Measurements from ENCODE around the gene KMT5B. TPM values are rescaled to one million over a fixed set of nuclear protein-coding genes. Genes with fewer than 3 reads are reported as not detected.

Gene KMT5B
- total and polyA plus RNA-seq, 10 of the 15 experiments (the other 5 are each of a cell fraction or from before 2014, with no cell fraction given) = 4.7 to 21.8 (median 18.0) TPM

- no peaks in the 10 kb centered on the region for H4K20me1 ChIP-seq (ENCODE audit: control insufficient read depth, insufficient read depth)
- no peak overlapping the region for H3K4me2 ChIP-seq (ENCODE audit: control insufficient read depth, insufficient read depth)
- H2AFZ ChIP-seq (ENCODE audit: control insufficient read depth, low read depth, low read length) = no peak overlapping the region
- no peak overlapping the region for H3K4me3 ChIP-seq
- no peaks in the 10 kb centered on the region for H3K36me3 ChIP-seq (ENCODE audit: control insufficient read depth in 2 of 2, insufficient read depth in 2 of 2, low read length in 1 of 2)
- WGBS (ENCODE audit: insufficient coverage, insufficient replicate concordance, low lambda C conversion rate, missing lambda C conversion rate) = 56% methylated on average over 8 of the region's 8 CpGs
- no peaks in the 10 kb centered on the region for H3K27me3 ChIP-seq (replicated peaks in 1 of 2; ENCODE audit: control insufficient read depth in 2 of 2, insufficient read depth in 2 of 2, low read length in 1 of 2)
- H3K27ac ChIP-seq (ENCODE audit: control insufficient read depth, insufficient read depth) = no peak overlapping the region
- DNase-seq (ENCODE audit: low read depth, low spot score) (no peak), ATAC-seq (no peak), FAIRE-seq (no peak)
- no TSS peak for BruUV-seq (replicated peaks)
- H3K9ac ChIP-seq (ENCODE audit: control insufficient read depth, insufficient read depth, low read length) = no peak overlapping the region
- H3K9me3 ChIP-seq (replicated peaks; ENCODE audit: control insufficient read depth, insufficient read depth, low read length) = no peaks in the 10 kb centered on the region; the same call in 2 of the 3 replicates
- ChIA-PET POLR2A (no interaction called here), SMC1A (ENCODE audit: uncharacterized antibody, unreplicated experiment) (no interaction called here), RAD21 (ENCODE audit: unreplicated experiment) (no interaction called here), CTCF (no interaction called here)
- H3K79me2 ChIP-seq (ENCODE audit: control insufficient read depth, insufficient read depth, low read length) = no peaks in the 10 kb centered on the region
- in situ Hi-C loops (cut with MboI) (no loop called here), intact Hi-C loops (cut with micrococcal nuclease; ENCODE audit: unreplicated experiment) (no loop called here)
- peaks cover 1% of the 10 kb centered on the region for H3K4me1 ChIP-seq (ENCODE audit: control insufficient read depth, insufficient read depth, low read length)
- TF ChIP-seq ETV6 (conservative IDR thresholded peaks at IDR 0.05 in 1 of 2, IDR thresholded peaks at IDR 0.05 in 1 of 2; ENCODE audit: borderline replicate concordance in 1 of 2, low read depth in 1 of 2) (no peak), SREBF2 (IDR thresholded peaks at IDR 0.05; ENCODE audit: low read length) (no peak), ZBED1 (IDR thresholded peaks at IDR 0.05; ENCODE audit: borderline replicate concordance) (no peak), CBX3 (IDR thresholded peaks at IDR 0.05; ENCODE audit: borderline replicate concordance, low read depth) (no peak), SKIL (IDR thresholded peaks at IDR 0.05; ENCODE audit: low read depth, poor library complexity, severe bottlenecking) (no peak), IRF4 (IDR thresholded peaks at IDR 0.05; ENCODE audit: low read depth, low read length) (no peak), SRF (IDR thresholded peaks at IDR 0.05; ENCODE audit: low read depth in 2 of 2, low read length in 2 of 2) (no peak), USF1 (IDR thresholded peaks at IDR 0.05; ENCODE audit: borderline replicate concordance, extremely low read length, insufficient read depth, low read depth, low read length) (no peak), PBX3 (IDR thresholded peaks at IDR 0.05; ENCODE audit: insufficient replicate concordance, low read depth, low read length) (no peak), ZNF217 (IDR thresholded peaks at IDR 0.05) (no peak), FOXK2 (IDR thresholded peaks at IDR 0.05) (no peak), SPI1 (IDR thresholded peaks at IDR 0.05; ENCODE audit: borderline replicate concordance, insufficient read depth, low read depth, low read length) (no peak), RELB (IDR thresholded peaks at IDR 0.05; ENCODE audit: low read depth) (no peak)
Observed at GRCh38 chr11:68136866-68137265, 76.2 kb downstream of the KMT5B start.
